ENCODE data around the gene UBXN7.
"Not testable (repeated sequence)": the region's sequence is repeated elsewhere in the genome, so short reads cannot be mapped to it uniquely, and the experiment has no call there.

DNA sequence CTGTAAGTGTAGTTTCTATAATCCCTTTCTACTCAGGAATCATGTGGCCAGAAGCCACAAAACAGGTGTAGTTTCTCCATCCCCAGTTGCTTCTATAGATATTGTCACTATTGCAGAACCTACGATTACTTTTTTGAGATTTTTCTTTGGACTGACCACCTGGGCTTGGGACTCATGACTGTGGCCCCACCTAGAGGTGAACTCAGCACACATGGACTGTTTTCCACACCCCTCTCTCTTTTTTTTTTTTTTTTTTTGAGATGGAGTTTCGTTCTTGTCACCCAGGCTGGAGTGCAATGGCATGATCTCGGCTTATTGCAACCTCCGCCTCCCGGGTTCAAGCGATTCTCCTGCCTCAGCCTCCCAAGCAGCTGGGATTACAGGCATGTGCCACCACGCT, 13.2 kb upstream of the UBXN7 start:
- TF ChIP-seq, protein P1, sequence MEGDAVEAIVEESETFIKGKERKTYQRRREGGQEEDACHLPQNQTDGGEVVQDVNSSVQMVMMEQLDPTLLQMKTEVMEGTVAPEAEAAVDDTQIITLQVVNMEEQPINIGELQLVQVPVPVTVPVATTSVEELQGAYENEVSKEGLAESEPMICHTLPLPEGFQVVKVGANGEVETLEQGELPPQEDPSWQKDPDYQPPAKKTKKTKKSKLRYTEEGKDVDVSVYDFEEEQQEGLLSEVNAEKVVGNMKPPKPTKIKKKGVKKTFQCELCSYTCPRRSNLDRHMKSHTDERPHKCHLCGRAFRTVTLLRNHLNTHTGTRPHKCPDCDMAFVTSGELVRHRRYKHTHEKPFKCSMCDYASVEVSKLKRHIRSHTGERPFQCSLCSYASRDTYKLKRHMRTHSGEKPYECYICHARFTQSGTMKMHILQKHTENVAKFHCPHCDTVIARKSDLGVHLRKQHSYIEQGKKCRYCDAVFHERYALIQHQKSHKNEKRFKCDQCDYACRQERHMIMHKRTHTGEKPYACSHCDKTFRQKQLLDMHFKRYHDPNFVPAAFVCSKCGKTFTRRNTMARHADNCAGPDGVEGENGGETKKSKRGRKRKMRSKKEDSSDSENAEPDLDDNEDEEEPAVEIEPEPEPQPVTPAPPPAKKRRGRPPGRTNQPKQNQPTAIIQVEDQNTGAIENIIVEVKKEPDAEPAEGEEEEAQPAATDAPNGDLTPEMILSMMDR (IDR thresholded peaks at IDR 0.05): not testable (repeated sequence)
- not testable (repeated sequence) for TF ChIP-seq POLR2AphosphoS5, POLR2A, EP300 (IDR thresholded peaks at IDR 0.05)

Data from gastroesophageal sphincter (tissue), 3 donors.